WTC11 (cell line): ENCODE data around the gene OVAAL. TPM values are rescaled to one million over a fixed set of nuclear protein-coding genes. Genes with fewer than 3 reads are reported as not detected.

Experiments
- ATAC-seq: fragments of 200-7000 bp; cut with Tn5 transposase; 2 replicates; pipeline ENCODE4 v1.10.0; 2021; ENCODE audit warnings: mild to moderate bottlenecking, moderate library complexity
- CTCF ChIA-PET: fragments of 300-600 bp; sonication (Branson Sonifier 250); formaldehyde crosslinking; loops from one replicate; lab custom pipeline; 2021; ENCODE audit warnings: antibody characterized with exemption; lab: Charles Lee
- POLR2A ChIA-PET: fragments of 350-600 bp; sonication (Branson Sonifier 250); formaldehyde crosslinking; loops from one replicate; lab custom pipeline; 2021; ENCODE audit warnings: antibody characterized with exemption; lab: Charles Lee
- DNase-seq: peaks from one replicate; pipeline ENCODE4 v3.0.0; 2021; ENCODE audit warnings: low spot score
- H3K27ac Mint-ChIP-seq: 2 replicates; pipeline ENCODE4 v1.8.0; 2021; ENCODE audit warnings: mixed read lengths
- H3K27me3 Mint-ChIP-seq: 2 replicates; pipeline ENCODE4 v1.8.0; 2021; ENCODE audit warnings: low read depth, mild to moderate bottlenecking, moderate library complexity, mixed read lengths
- H3K36me3 Mint-ChIP-seq: 2 replicates; pipeline ENCODE4 v1.8.0; 2021; ENCODE audit warnings: mixed read lengths
- H3K4me1 Mint-ChIP-seq: 2 replicates; pipeline ENCODE4 v1.8.0; 2022; ENCODE audit warnings: mixed read lengths
- H3K4me3 Mint-ChIP-seq: 2 replicates; pipeline ENCODE4 v1.8.0; 2021; ENCODE audit warnings: mild to moderate bottlenecking, moderate library complexity, mixed read lengths
- H3K9me3 Mint-ChIP-seq: 2 replicates; pipeline ENCODE4 v1.8.0; 2021; ENCODE audit warnings: mixed read lengths
- AFF4 ChIP-seq: sonication (generic); formaldehyde crosslinking; IDR thresholded peaks from 2 replicates; pipeline ENCODE4 v1.8.1; 2023; ENCODE audit warnings: mild to moderate bottlenecking, missing genetic modification reagents, borderline replicate concordance
- ATF6 ChIP-seq: sonication (generic); formaldehyde crosslinking; IDR thresholded peaks from 2 replicates; pipeline ENCODE4 v1.8.1; 2023; ENCODE audit warnings: mild to moderate bottlenecking, missing genetic modification reagents
- CBFB ChIP-seq: sonication (generic); formaldehyde crosslinking; IDR thresholded peaks from 2 replicates; pipeline ENCODE4 v1.8.1; 2022; ENCODE audit warnings: mild to moderate bottlenecking, low read depth, missing genetic modification reagents
- E2F4 ChIP-seq: sonication (generic); formaldehyde crosslinking; IDR thresholded peaks from 2 replicates; pipeline ENCODE4 v1.8.1; 2022; ENCODE audit warnings: low read depth, mild to moderate bottlenecking, moderate library complexity, missing genetic modification reagents, borderline replicate concordance
- FOXK1 ChIP-seq: sonication (generic); formaldehyde crosslinking; IDR thresholded peaks from 2 replicates; pipeline ENCODE4 v1.8.0; 2022; ENCODE audit warnings: mild to moderate bottlenecking, moderate library complexity, missing genetic modification reagents
- GABPB1 ChIP-seq: sonication (generic); formaldehyde crosslinking; IDR thresholded peaks from 2 replicates; pipeline ENCODE4 v1.8.1; 2023; ENCODE audit warnings: mild to moderate bottlenecking, missing genetic modification reagents
- GRHL2 ChIP-seq: fragments of 250-450 bp; sonication (Bioruptor Pico); IDR thresholded peaks from 2 replicates; pipeline ENCODE4 v1.8.0; 2022; ENCODE audit warnings: mild to moderate bottlenecking, moderate library complexity; ENCODE audit not compliant: insufficient replicate concordance, severe bottlenecking
- HMGA2 ChIP-seq: fragments of 250-450 bp; sonication (Bioruptor Pico); IDR thresholded peaks from 2 replicates; pipeline ENCODE4 v1.4.0; 2021; ENCODE audit warnings: mild to moderate bottlenecking, moderate library complexity
- HMGXB4 ChIP-seq: sonication (generic); formaldehyde crosslinking; IDR thresholded peaks from 2 replicates; pipeline ENCODE4 v1.8.1; 2023; ENCODE audit warnings: mild to moderate bottlenecking, moderate library complexity, missing genetic modification reagents
- KAT7 ChIP-seq: sonication (generic); formaldehyde crosslinking; IDR thresholded peaks from 2 replicates; pipeline ENCODE4 v1.8.1; 2023; ENCODE audit warnings: missing genetic modification reagents, mild to moderate bottlenecking, borderline replicate concordance
- NFATC4 ChIP-seq: fragments of 250-450 bp; sonication (Bioruptor Pico); IDR thresholded peaks from 2 replicates; pipeline ENCODE4 v1.9.0; 2021; ENCODE audit warnings: mild to moderate bottlenecking
- NR2C2 ChIP-seq: sonication (generic); formaldehyde crosslinking; IDR thresholded peaks from 2 replicates; pipeline ENCODE4 v1.8.0; 2022; ENCODE audit warnings: mild to moderate bottlenecking, missing genetic modification reagents
- OVOL2 ChIP-seq: fragments of 250-450 bp; sonication (Bioruptor Pico); IDR thresholded peaks from 2 replicates; pipeline ENCODE4 v1.9.0; 2021; ENCODE audit warnings: mild to moderate bottlenecking, borderline replicate concordance
- SMAD3 ChIP-seq: sonication (generic); formaldehyde crosslinking; IDR thresholded peaks from 2 replicates; pipeline ENCODE4 v1.8.0; 2022; ENCODE audit warnings: missing genetic modification reagents, mild to moderate bottlenecking, borderline replicate concordance
- TCF7 ChIP-seq: sonication (generic); formaldehyde crosslinking; IDR thresholded peaks from 2 replicates; pipeline ENCODE4 v1.8.0; 2022; ENCODE audit warnings: mild to moderate bottlenecking, low read depth, missing genetic modification reagents, moderate library complexity
- TP53 ChIP-seq: sonication (generic); formaldehyde crosslinking; IDR thresholded peaks from 2 replicates; pipeline ENCODE4 v1.8.1; 2023; ENCODE audit warnings: mild to moderate bottlenecking, missing genetic modification reagents
- ZNF671 ChIP-seq: fragments of 250-450 bp; sonication (Bioruptor Pico); IDR thresholded peaks from 2 replicates; pipeline ENCODE4 v1.8.0; 2021; ENCODE audit warnings: mild to moderate bottlenecking
- total RNA-seq: library from RNA; stranded (reverse); gene quantifications from 3 replicates; pipeline ENCODE4 v1.2.3, GENCODE V29; 2021
- TF ChIP-seq, protein P1 (sequence below): fragments of 250-450 bp; sonication (Bioruptor Pico); IDR thresholded peaks from 2 replicates; pipeline ENCODE4 v1.8.0; 2021; ENCODE audit warnings: mild to moderate bottlenecking
- TF ChIP-seq, protein P2 (sequence below): sonication (generic); formaldehyde crosslinking; IDR thresholded peaks from 2 replicates; pipeline ENCODE4 v1.8.0; 2023; ENCODE audit warnings: missing genetic modification reagents
- TF ChIP-seq, protein P3 (sequence below): sonication (generic); formaldehyde crosslinking; IDR thresholded peaks from 2 replicates; pipeline ENCODE4 v1.8.0; 2022; ENCODE audit warnings: missing genetic modification reagents

Gene OVAAL
- total RNA-seq, 1 experiment from 2014 or later = not detected

GRCh38 chr1:180584869-180585268 lies 26.1 kb downstream of the OVAAL start:
- Mint-ChIP-seq H3K9me3 (peaks cover 11% of the 10 kb centered on the region), H3K4me3 (no peak overlapping the region), H3K4me1 (peaks cover 5% of the 10 kb centered on the region; the same call in 1 of the 2 replicates), H3K36me3 (0 out of 2 replicates have a peak, but pooled peaks cover 2% of the 10 kb centered on the region), H3K27ac (no peak overlapping the region), H3K27me3 (no peaks in the 10 kb centered on the region)
- POLR2A ChIA-PET = no interaction called here
- TF ChIP-seq NR2C2 (CRISPR knock-in tag) = no peak
- TF ChIP-seq, protein P1, sequence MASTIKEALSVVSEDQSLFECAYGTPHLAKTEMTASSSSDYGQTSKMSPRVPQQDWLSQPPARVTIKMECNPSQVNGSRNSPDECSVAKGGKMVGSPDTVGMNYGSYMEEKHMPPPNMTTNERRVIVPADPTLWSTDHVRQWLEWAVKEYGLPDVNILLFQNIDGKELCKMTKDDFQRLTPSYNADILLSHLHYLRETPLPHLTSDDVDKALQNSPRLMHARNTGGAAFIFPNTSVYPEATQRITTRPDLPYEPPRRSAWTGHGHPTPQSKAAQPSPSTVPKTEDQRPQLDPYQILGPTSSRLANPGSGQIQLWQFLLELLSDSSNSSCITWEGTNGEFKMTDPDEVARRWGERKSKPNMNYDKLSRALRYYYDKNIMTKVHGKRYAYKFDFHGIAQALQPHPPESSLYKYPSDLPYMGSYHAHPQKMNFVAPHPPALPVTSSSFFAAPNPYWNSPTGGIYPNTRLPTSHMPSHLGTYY (CRISPR knock-in tag) = no peak
- DNase-seq (no peak), ATAC-seq (no peak)
- CTCF ChIA-PET = no interaction called here

DNA sequence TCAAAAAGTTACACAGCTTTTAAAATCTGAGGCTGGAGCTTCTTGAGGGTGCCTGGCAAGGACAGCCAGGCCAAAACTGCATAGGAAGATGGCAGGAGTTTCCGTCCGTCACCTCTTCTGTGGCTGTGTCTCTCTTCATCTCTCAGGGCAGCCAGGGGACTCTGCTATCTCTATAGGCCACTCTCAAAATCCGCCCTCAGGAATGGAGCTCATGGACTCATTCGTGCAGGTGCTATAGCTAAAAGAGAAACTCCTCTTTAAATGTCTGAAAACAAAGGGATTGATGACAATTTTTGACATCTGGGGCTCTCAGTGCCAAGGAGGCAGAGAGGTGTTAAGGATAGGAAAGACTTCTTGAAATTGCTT lies 27.2 kb downstream of the OVAAL start:
- peaks cover 11% of the 10 kb centered on the region for H3K9me3 Mint-ChIP-seq
- no peak overlapping the region for H3K27ac Mint-ChIP-seq
- CTCF ChIA-PET = no interaction called here
- no peak overlapping the region for H3K4me3 Mint-ChIP-seq
- DNase-seq = no peak
- H3K27me3 Mint-ChIP-seq = no peaks in the 10 kb centered on the region
- H3K36me3 Mint-ChIP-seq = 0 out of 2 replicates have a peak, but pooled peaks cover 2% of the 10 kb centered on the region
- no peak for TF ChIP-seq TP53 (CRISPR knock-in tag)
- TF ChIP-seq AFF4 = no peak
- no peak for TF ChIP-seq HMGXB4
- TF ChIP-seq, protein P2, sequence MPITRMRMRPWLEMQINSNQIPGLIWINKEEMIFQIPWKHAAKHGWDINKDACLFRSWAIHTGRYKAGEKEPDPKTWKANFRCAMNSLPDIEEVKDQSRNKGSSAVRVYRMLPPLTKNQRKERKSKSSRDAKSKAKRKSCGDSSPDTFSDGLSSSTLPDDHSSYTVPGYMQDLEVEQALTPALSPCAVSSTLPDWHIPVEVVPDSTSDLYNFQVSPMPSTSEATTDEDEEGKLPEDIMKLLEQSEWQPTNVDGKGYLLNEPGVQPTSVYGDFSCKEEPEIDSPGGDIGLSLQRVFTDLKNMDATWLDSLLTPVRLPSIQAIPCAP = no peak
- TF ChIP-seq FOXK1 (CRISPR knock-in tag) = no peak
- TF ChIP-seq GABPB1 (CRISPR knock-in tag) = no peak
- TF ChIP-seq HMGA2 (CRISPR knock-in tag) = no peak
- TF ChIP-seq ZNF671 (CRISPR knock-in tag) = no peak
- TF ChIP-seq OVOL2 (CRISPR knock-in tag) = no peak
- TF ChIP-seq GRHL2 (CRISPR knock-in tag) = no peak
- TF ChIP-seq ATF6 (CRISPR knock-in tag) = no peak
- TF ChIP-seq SMAD3 (CRISPR knock-in tag) = no peak
- TF ChIP-seq TCF7 (CRISPR knock-in tag) = no peak
- TF ChIP-seq CBFB (CRISPR knock-in tag) = no peak
- TF ChIP-seq, protein P3, sequence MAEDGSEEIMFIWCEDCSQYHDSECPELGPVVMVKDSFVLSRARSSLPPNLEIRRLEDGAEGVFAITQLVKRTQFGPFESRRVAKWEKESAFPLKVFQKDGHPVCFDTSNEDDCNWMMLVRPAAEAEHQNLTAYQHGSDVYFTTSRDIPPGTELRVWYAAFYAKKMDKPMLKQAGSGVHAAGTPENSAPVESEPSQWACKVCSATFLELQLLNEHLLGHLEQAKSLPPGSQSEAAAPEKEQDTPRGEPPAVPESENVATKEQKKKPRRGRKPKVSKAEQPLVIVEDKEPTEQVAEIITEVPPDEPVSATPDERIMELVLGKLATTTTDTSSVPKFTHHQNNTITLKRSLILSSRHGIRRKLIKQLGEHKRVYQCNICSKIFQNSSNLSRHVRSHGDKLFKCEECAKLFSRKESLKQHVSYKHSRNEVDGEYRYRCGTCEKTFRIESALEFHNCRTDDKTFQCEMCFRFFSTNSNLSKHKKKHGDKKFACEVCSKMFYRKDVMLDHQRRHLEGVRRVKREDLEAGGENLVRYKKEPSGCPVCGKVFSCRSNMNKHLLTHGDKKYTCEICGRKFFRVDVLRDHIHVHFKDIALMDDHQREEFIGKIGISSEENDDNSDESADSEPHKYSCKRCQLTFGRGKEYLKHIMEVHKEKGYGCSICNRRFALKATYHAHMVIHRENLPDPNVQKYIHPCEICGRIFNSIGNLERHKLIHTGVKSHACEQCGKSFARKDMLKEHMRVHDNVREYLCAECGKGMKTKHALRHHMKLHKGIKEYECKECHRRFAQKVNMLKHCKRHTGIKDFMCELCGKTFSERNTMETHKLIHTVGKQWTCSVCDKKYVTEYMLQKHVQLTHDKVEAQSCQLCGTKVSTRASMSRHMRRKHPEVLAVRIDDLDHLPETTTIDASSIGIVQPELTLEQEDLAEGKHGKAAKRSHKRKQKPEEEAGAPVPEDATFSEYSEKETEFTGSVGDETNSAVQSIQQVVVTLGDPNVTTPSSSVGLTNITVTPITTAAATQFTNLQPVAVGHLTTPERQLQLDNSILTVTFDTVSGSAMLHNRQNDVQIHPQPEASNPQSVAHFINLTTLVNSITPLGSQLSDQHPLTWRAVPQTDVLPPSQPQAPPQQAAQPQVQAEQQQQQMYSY (CRISPR knock-in tag) = no peak
- TF ChIP-seq E2F4 (CRISPR knock-in tag) = no peak
- no peak for TF ChIP-seq NFATC4 (CRISPR knock-in tag)
- TF ChIP-seq KAT7 (CRISPR knock-in tag) = no peak
- no peak for ATAC-seq
- POLR2A ChIA-PET = no interaction called here
- H3K4me1 Mint-ChIP-seq = peaks cover 5% of the 10 kb centered on the region; the same call in 1 of the 2 replicates
